Keratinocyte (primary cell): ENCODE data around the gene FUT8.

Source experiments
- EZH2 ChIP-seq: IDR thresholded peaks from one replicate; pipeline ENCODE4 v1.6.1; 2012; ENCODE audit warnings: inconsistent platforms, mild to moderate bottlenecking, low read length, moderate library complexity
- TF ChIP-seq, protein P1 (sequence below), 3 experiments: IDR thresholded peaks in 1 of 3; conservative IDR thresholded peaks in 1 of 3; optimal IDR thresholded peaks in 1 of 3; 2 replicates in 2 of 3; 3 replicates in 1 of 3; pipeline versions ENCODE3 to v1.5.1; 2011; ENCODE audit warnings: low read length in 3 of 3, mild to moderate bottlenecking in 3 of 3, moderate library complexity in 2 of 3, control low read depth in 1 of 3, inconsistent platforms in 1 of 3; ENCODE audit not compliant: insufficient read depth in 2 of 3; ENCODE audit errors: extremely low read depth in 1 of 3

- TF ChIP-seq, protein P1, sequence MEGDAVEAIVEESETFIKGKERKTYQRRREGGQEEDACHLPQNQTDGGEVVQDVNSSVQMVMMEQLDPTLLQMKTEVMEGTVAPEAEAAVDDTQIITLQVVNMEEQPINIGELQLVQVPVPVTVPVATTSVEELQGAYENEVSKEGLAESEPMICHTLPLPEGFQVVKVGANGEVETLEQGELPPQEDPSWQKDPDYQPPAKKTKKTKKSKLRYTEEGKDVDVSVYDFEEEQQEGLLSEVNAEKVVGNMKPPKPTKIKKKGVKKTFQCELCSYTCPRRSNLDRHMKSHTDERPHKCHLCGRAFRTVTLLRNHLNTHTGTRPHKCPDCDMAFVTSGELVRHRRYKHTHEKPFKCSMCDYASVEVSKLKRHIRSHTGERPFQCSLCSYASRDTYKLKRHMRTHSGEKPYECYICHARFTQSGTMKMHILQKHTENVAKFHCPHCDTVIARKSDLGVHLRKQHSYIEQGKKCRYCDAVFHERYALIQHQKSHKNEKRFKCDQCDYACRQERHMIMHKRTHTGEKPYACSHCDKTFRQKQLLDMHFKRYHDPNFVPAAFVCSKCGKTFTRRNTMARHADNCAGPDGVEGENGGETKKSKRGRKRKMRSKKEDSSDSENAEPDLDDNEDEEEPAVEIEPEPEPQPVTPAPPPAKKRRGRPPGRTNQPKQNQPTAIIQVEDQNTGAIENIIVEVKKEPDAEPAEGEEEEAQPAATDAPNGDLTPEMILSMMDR (optimal IDR thresholded peaks at IDR 0.05 in 1 of 3, IDR thresholded peaks at IDR 0.05 in 1 of 3, conservative IDR thresholded peaks at IDR 0.05 in 1 of 3; ENCODE audit: extremely low read depth in 1 of 3, insufficient read depth in 2 of 3, low read length in 3 of 3) = no peak
- no peak for TF ChIP-seq EZH2
Observed at GRCh38 chr14:65772921-65773574, 360.5 kb downstream of the FUT8 start.
